GM21381 (cell line): ENCODE results near the gene MSANTD1.

ENCODE experiments used
- ATAC-seq: cut with Tn5 transposase; IDR thresholded peaks from one replicate; pipeline ENCODE4 v1.9.1; 2021; ENCODE audit warnings: mild to moderate bottlenecking, moderate library complexity; ENCODE audit not compliant: unreplicated experiment

Gene MSANTD1

GRCh38 chr4:3215733-3216132, 33.2 kb upstream of the MSANTD1 start:
- no peak for ATAC-seq

GRCh38 chr4:3217266-3217665, 31.7 kb upstream of the MSANTD1 start:
- no peak for ATAC-seq

GRCh38 chr4:3217771-3218170, 31.2 kb upstream of the MSANTD1 start:
- ATAC-seq: no peak

- ATAC-seq: no peak
Observed at GRCh38 chr4:3218824-3219760, 29.9 kb upstream of the MSANTD1 start.

GRCh38 chr4:3219761-3220475, 29.0 kb upstream of the MSANTD1 start:
- ATAC-seq: no peak

- no peak for ATAC-seq
Observed at GRCh38 chr4:3220476-3221183, 28.3 kb upstream of the MSANTD1 start.

- ATAC-seq: no peak
Observed at GRCh38 chr4:3221184-3221494, 27.8 kb upstream of the MSANTD1 start.

GRCh38 chr4:3221996-3222395, 27.0 kb upstream of the MSANTD1 start:
- ATAC-seq: no peak

GRCh38 chr4:3223346-3223745, 25.6 kb upstream of the MSANTD1 start:
- ATAC-seq: no peak

GRCh38 chr4:3223956-3224748, 24.8 kb upstream of the MSANTD1 start:
- no peak for ATAC-seq

- no peak for ATAC-seq
Observed at GRCh38 chr4:3225071-3225850, 23.7 kb upstream of the MSANTD1 start.

GRCh38 chr4:3225936-3226335, 23.0 kb upstream of the MSANTD1 start:
- no peak for ATAC-seq

- ATAC-seq: no peak
Observed at GRCh38 chr4:3226467-3226866, 22.5 kb upstream of the MSANTD1 start.

- no peak for ATAC-seq
Observed at GRCh38 chr4:3226944-3227343, 22.0 kb upstream of the MSANTD1 start.

GRCh38 chr4:3227878-3228675, 20.9 kb upstream of the MSANTD1 start:
- no peak for ATAC-seq

GRCh38 chr4:3228881-3229280, 20.1 kb upstream of the MSANTD1 start:
- ATAC-seq: no peak

- ATAC-seq: no peak
Observed at GRCh38 chr4:3229328-3229727, 19.6 kb upstream of the MSANTD1 start.

- ATAC-seq: no peak
Observed at GRCh38 chr4:3229964-3230363, 19.0 kb upstream of the MSANTD1 start.

- no peak for ATAC-seq
Observed at GRCh38 chr4:3231471-3231870, 17.5 kb upstream of the MSANTD1 start.
